GM13976 (cell line): Measurements from ENCODE around the gene NOC4L.
A peak's percentile ranks its signal among the peaks of the same experiment; 100 is the strongest.
"Not testable (repeated sequence)": the region's sequence is repeated elsewhere in the genome, so short reads cannot be mapped to it uniquely, and the experiment has no call there.

Source experiments
- DNase-seq: peaks from one replicate; pipeline ENCODE4 v3.0.0; 2012; ENCODE audit warnings: low spot score
- CTCF ChIP-seq: IDR thresholded peaks from 2 replicates; pipeline ENCODE4 v1.5.1; 2012; ENCODE audit warnings: borderline replicate concordance, mild to moderate bottlenecking; ENCODE audit not compliant: insufficient read depth; ENCODE audit errors: extremely low read depth, missing control alignments, control extremely low read depth
- in situ Hi-C: fragments of 300-500 bp; cut with MboI; formaldehyde crosslinking; loops from one replicate; pipeline ENCODE4 v1.12.0; 2022; ENCODE audit warnings: low sequenced_read_pairs, mixed read lengths, inconsistent platforms; ENCODE audit not compliant: unreplicated experiment

The NOC4L gene

GRCh38 chr12:132144115-132144809, at the start of gene NOC4L, which contains the start of gene DDX51:
NOC4L (plus strand) TSS chr12:132144457; CDS start chr12:132144489, 32 bp downstream.
DDX51 (minus strand) TSS chr12:132144319; CDS start chr12:132144296, 23 bp downstream.
- no peak for TF ChIP-seq CTCF
- in situ Hi-C loops, result no loop called here
- peak; percentile 99 for DNase-seq

- no peak for TF ChIP-seq CTCF
- no peak for DNase-seq
- in situ Hi-C loops, result no loop called here
These were observed 48.5 kb upstream of the NOC4L start for GRCh38 chr12:132095520-132096409.

- TF ChIP-seq CTCF, result no peak
- in situ Hi-C loops, result no loop called here
These were observed 44.5 kb upstream of the NOC4L start for GRCh38 chr12:132099739-132100138.

GRCh38 chr12:132100306-132101065, 43.8 kb upstream of the NOC4L start:
- in situ Hi-C loops, result no loop called here
- no peak for DNase-seq
- TF ChIP-seq CTCF, result no peak

More at GRCh38 chr12:132099739-132100138, 44.5 kb upstream of the NOC4L start:
- DNase-seq, result no peak

- TF ChIP-seq CTCF, result no peak
- DNase-seq, result no peak
- in situ Hi-C loops, result no loop called here
These were observed 42.0 kb upstream of the NOC4L start for GRCh38 chr12:132102297-132102696.

- DNase-seq, in situ Hi-C loops: not testable (repeated sequence)
These were observed 41.2 kb upstream of the NOC4L start for GRCh38 chr12:132103072-132103471.
